Astrocyte of the cerebellum (primary cell): ENCODE results near the gene RELT.
A peak's percentile ranks its signal among the peaks of the same experiment; 100 is the strongest.

Experiments used
- DNase-seq: peaks from one replicate; pipeline ENCODE4 v3.0.0-alpha.2; 2011; ENCODE audit warnings: low read depth
- H3K4me3 ChIP-seq: 2 replicates; pipeline ENCODE4 v1.5.1; 2011; ENCODE audit warnings: mild to moderate bottlenecking, low read depth, low read length, moderate library complexity
- in situ Hi-C: cut with HindIII; loops from 2 replicates; pipeline ENCODE4 v1.10.0; 2017; ENCODE audit warnings: low sequenced_read_pairs
- TF ChIP-seq, protein P1 (sequence below): IDR thresholded peaks from 2 replicates; pipeline ENCODE4 v1.5.1; 2012; ENCODE audit warnings: low read length, low read depth, moderate library complexity, mild to moderate bottlenecking; ENCODE audit errors: missing control alignments

RELT gene

DNA sequence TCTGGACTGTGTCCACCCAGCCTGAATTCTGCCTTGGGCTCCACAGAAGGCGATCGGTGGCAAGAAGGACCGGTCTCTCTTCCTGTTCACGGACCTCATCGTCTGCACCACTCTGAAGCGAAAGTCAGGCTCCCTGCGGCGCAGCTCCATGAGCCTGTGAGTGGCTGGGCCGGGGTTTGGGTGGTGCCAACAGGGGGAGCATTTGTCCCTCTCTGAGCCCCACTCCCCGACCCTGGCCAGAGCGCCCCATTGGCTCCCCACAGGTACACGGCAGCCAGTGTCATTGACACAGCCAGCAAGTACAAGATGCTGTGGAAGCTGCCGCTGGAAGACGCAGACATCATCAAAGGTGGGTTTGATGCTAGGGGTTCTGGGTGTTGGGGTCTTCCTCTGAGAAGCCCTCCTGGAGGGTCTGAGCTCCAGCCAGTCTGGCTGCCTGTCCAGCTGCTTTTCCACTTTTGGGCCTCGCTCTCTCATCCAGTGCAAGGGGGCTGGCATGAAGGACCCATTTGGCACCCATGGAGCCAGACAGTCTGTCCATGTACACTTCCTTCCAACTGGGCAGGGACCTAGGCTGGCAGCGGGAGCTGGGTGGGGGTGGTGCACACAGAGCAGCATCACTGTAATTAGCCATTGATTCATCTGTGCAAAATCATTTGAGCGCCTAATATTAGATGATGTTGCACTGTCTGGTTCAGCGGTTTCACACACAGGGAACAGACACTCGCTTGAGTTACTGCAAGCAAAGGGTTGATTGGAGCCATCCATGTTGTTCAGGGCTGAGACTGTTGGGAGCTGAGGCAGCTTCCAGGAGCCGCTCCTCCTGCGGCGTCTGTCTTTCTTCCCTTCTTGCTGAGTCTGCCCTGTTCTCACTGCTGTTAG is 19.0 kb upstream of the RELT start:
- TF ChIP-seq, protein P1, sequence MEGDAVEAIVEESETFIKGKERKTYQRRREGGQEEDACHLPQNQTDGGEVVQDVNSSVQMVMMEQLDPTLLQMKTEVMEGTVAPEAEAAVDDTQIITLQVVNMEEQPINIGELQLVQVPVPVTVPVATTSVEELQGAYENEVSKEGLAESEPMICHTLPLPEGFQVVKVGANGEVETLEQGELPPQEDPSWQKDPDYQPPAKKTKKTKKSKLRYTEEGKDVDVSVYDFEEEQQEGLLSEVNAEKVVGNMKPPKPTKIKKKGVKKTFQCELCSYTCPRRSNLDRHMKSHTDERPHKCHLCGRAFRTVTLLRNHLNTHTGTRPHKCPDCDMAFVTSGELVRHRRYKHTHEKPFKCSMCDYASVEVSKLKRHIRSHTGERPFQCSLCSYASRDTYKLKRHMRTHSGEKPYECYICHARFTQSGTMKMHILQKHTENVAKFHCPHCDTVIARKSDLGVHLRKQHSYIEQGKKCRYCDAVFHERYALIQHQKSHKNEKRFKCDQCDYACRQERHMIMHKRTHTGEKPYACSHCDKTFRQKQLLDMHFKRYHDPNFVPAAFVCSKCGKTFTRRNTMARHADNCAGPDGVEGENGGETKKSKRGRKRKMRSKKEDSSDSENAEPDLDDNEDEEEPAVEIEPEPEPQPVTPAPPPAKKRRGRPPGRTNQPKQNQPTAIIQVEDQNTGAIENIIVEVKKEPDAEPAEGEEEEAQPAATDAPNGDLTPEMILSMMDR, result no peak
- in situ Hi-C loops, result no loop called here
- DNase-seq, result no peak
- H3K4me3 ChIP-seq, result no peak overlapping the region

DNA sequence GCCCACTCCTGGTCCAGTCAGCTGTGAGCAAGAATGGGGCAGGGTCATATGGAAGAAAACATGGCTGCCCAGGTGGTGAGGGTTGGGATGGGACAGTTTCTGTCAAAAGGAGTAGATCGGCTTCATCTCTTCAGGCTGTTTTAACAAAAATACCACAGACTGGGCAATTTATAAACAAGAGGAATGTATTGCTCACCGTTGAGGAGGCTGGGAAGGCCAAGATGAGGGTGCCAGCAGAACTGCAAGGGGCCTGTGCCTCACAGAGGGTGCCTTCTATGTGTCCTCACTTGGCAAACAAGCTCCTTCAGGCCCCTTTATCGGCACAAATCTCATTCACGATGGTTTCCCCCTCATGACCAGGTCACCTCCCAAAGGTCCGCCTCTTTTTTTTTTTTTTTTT is 18.1 kb upstream of the RELT start:
- H3K4me3 ChIP-seq, result no peak overlapping the region
- TF ChIP-seq, protein P1, result no peak
- in situ Hi-C loops, result no loop called here
- no peak for DNase-seq

DNA sequence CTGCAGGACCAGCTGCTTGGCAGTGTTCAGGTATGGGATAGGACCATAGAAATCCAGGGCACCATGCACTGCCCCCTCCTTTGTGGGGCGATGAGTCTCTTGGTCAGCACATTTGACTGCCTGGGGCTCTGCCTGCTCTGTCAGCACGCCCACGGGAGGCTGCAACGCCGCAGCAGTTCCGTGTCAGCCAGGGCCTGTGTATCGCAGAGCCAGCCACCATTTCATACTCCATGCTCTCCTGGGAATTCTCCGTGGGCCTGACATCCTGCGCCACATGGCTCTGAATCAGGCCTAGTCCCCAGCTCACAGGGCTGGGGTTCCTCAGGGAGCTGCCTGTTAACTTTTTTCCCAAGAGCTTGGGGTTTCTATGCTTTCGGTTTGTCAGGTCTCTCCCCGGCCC is 16.9 kb upstream of the RELT start:
- H3K4me3 ChIP-seq, result no peak overlapping the region
- TF ChIP-seq, protein P1, result no peak
- in situ Hi-C loops, result no loop called here
- no peak for DNase-seq

DNA sequence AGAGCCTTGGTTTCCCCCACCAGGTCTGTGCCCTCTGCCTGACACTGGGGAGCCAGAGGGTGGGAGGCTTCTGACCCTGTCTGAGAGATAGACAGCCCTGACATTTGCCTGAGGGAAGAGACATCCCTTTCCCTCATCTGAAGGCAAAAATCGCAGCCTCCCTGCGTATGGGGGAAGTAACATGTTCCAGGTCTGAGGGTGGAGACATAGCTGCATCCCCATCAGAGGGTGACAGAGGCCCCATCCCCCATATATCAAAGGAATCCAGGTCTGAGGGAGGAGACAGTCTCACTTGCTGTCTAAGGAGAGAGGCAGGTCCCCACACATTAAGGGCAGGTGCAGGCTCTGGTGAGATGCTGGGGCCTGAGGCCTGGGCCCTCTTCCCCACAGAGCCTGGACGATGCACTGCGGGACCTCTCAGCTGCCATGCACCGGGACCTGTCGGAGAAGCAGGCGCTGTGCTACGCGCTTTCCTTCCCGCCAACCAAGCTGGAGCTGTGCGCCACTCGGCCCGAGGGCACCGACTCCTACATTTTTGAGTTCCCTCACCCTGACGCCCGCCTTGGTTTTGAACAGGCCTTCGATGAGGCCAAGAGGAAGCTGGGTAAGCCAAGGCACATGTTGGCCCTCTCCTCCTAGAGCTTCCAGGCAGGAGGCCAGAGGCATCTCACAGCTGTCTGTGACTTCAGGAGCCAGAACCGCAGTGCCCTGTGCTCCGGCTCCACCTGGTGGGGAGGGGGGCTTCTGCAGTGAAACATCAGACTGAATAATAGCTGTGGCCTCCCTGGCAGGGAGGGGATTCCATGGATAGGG is 16.1 kb upstream of the RELT start:
- H3K4me3 ChIP-seq, result no peak overlapping the region
- in situ Hi-C loops, result no loop called here
- DNase-seq, result peak; percentile 52
- TF ChIP-seq, protein P1, result peak; percentile 66

DNA sequence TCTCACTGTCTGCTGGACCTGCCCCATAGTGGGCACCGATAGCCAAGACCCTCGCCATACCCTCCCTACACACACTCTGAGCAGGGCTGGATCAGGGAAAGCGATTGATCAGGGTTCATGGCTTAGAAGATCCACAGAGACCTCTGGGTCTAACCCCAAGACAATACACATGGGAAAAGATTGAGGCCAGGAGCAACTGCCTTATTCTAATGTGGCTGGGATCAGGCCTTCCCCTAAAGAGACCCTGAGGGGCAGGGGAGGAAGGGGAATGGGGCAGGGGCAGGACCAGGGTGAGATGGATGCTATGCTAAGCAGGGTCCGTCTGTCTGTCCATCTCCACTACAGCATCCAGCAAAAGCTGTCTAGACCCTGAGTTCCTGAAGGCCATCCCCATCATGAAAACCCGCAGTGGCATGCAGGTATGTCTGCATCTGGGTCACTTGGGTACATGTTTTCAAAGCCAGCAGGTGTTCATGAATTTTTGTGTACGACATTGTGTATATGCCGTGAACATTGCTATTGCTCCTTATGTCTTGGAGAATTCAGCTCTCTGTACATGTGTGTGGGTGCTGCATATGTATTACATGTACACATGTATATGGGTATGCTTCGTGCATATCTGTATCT is 15.3 kb upstream of the RELT start:
- TF ChIP-seq, protein P1, result no peak
- no peak for DNase-seq
- in situ Hi-C loops, result no loop called here

More for the DNA sequence above, 15.3 kb upstream of the RELT start:
- no peak overlapping the region for H3K4me3 ChIP-seq
